Measurements from ENCODE around the gene OXCT1. TPM values are rescaled to one million over a fixed set of nuclear protein-coding genes. Genes with fewer than 3 reads are reported as not detected.

The OXCT1 gene
- total RNA-seq, 1 donor from 2014 or later, result 16.2 TPM

- H3K4me3 ChIP-seq, result no peak overlapping the region
- peaks cover 7% of the 10 kb centered on the region for H3K9me3 ChIP-seq
- no peak for TF ChIP-seq CTCF (IDR thresholded peaks at IDR 0.05)
- no peak for ATAC-seq
- H3K36me3 ChIP-seq, result no peaks in the 10 kb centered on the region
- no peaks in the 10 kb centered on the region for H3K27me3 ChIP-seq
- no peak overlapping the region for H3K27ac ChIP-seq
- intact Hi-C loops (cut with DNase I), result no loop called here
- DNase-seq, result no peak
- H3K4me1 ChIP-seq, result no peaks in the 10 kb centered on the region
Observed at GRCh38 chr5:41707853-41708603, 162.2 kb downstream of the OXCT1 start.

GRCh38 chr5:41695920-41696582 lies 174.2 kb downstream of the OXCT1 start:
- intact Hi-C loops (cut with DNase I), result no loop called here
- ATAC-seq, result no peak

GRCh38 chr5:41686767-41687166 lies 183.5 kb downstream of the OXCT1 start:
- Histone ChIP-seq H3K27me3 (no peaks in the 10 kb centered on the region), H3K27ac (no peak overlapping the region), H3K36me3 (no peaks in the 10 kb centered on the region), H3K4me3 (no peak overlapping the region), H3K9me3 (no peaks in the 10 kb centered on the region), H3K4me1 (no peaks in the 10 kb centered on the region)
- TF ChIP-seq CTCF (IDR thresholded peaks at IDR 0.05), result no peak
- DNase-seq, result no peak
- intact Hi-C loops (cut with DNase I), result no loop called here
- ATAC-seq, result no peak

More at GRCh38 chr5:41695920-41696582, 174.2 kb downstream of the OXCT1 start:
- TF ChIP-seq CTCF (IDR thresholded peaks at IDR 0.05), result peak; percentile 19
- Histone ChIP-seq H3K4me1 (no peaks in the 10 kb centered on the region), H3K27me3 (no peaks in the 10 kb centered on the region), H3K4me3 (no peak overlapping the region), H3K27ac (no peak overlapping the region), H3K9me3 (no peaks in the 10 kb centered on the region), H3K36me3 (no peaks in the 10 kb centered on the region)
- DNase-seq, result no peak

GRCh38 chr5:41686191-41686590 lies 184.0 kb downstream of the OXCT1 start:
- no peak for TF ChIP-seq CTCF (IDR thresholded peaks at IDR 0.05)
- no peak for DNase-seq
- no peaks in the 10 kb centered on the region for H3K9me3 ChIP-seq
- H3K4me1 ChIP-seq, result no peaks in the 10 kb centered on the region
- no peaks in the 10 kb centered on the region for H3K36me3 ChIP-seq
- no peak for ATAC-seq
- intact Hi-C loops (cut with DNase I), result no loop called here
- no peaks in the 10 kb centered on the region for H3K27me3 ChIP-seq
- no peak overlapping the region for H3K4me3 ChIP-seq
- no peak overlapping the region for H3K27ac ChIP-seq

- ATAC-seq (no peak), DNase-seq (no peak)
Observed at GRCh38 chr5:41683181-41683580, 187.0 kb downstream of the OXCT1 start.

More at GRCh38 chr5:41683181-41683580, 187.0 kb downstream of the OXCT1 start:
- Histone ChIP-seq H3K9me3 (peaks cover 4% of the 10 kb centered on the region), H3K4me1 (no peaks in the 10 kb centered on the region), H3K27me3 (no peaks in the 10 kb centered on the region), H3K27ac (no peak overlapping the region), H3K36me3 (no peaks in the 10 kb centered on the region), H3K4me3 (no peak overlapping the region)
- intact Hi-C loops (cut with DNase I), result no loop called here
- TF ChIP-seq CTCF (IDR thresholded peaks at IDR 0.05), result no peak

Measured in upper lobe of right lung (tissue), 1 donor.